ENCODE results near the gene FIGNL1.

Gene FIGNL1

GRCh38 chr7:50449881-50450589 lies at the start of gene FIGNL1:
TSS of gene FIGNL1 (minus strand) at chr7:50450350. CDS start at chr7:50447287, 3,063 bp downstream.
- DNase-seq = peak; percentile 87
- in situ Hi-C loops (cut with HindIII; ENCODE audit: low pct_ligation_motif_present, low pct_unique_long_range_greater_than_20kb, low sequenced_read_pairs) = no loop called here

- DNase-seq = no peak
- in situ Hi-C loops (cut with HindIII; ENCODE audit: low pct_ligation_motif_present, low pct_unique_long_range_greater_than_20kb, low sequenced_read_pairs) = no loop called here
These were observed 48.9 kb upstream of the FIGNL1 start for GRCh38 chr7:50499092-50499491.

- in situ Hi-C loops (cut with HindIII; ENCODE audit: low pct_ligation_motif_present, low pct_unique_long_range_greater_than_20kb, low sequenced_read_pairs) = no loop called here
- no peak for DNase-seq
These were observed 47.8 kb upstream of the FIGNL1 start for GRCh38 chr7:50497968-50498367.

- in situ Hi-C loops (cut with HindIII; ENCODE audit: low pct_ligation_motif_present, low pct_unique_long_range_greater_than_20kb, low sequenced_read_pairs) = no loop called here
- DNase-seq = no peak
These were observed 47.0 kb upstream of the FIGNL1 start for GRCh38 chr7:50497068-50497642.

GRCh38 chr7:50496569-50496968 lies 46.4 kb upstream of the FIGNL1 start:
- in situ Hi-C loops (cut with HindIII; ENCODE audit: low pct_ligation_motif_present, low pct_unique_long_range_greater_than_20kb, low sequenced_read_pairs) = no loop called here
- no peak for DNase-seq

- DNase-seq = no peak
- in situ Hi-C loops (cut with HindIII; ENCODE audit: low pct_ligation_motif_present, low pct_unique_long_range_greater_than_20kb, low sequenced_read_pairs) = no loop called here
These were observed 45.6 kb upstream of the FIGNL1 start for GRCh38 chr7:50495746-50496145.

- in situ Hi-C loops (cut with HindIII; ENCODE audit: low pct_ligation_motif_present, low pct_unique_long_range_greater_than_20kb, low sequenced_read_pairs) = no loop called here
- DNase-seq = no peak
These were observed 42.8 kb upstream of the FIGNL1 start for GRCh38 chr7:50492770-50493519.

GRCh38 chr7:50491943-50492342 lies 41.8 kb upstream of the FIGNL1 start:
- in situ Hi-C loops (cut with HindIII; ENCODE audit: low pct_ligation_motif_present, low pct_unique_long_range_greater_than_20kb, low sequenced_read_pairs) = no loop called here
- DNase-seq = no peak

GRCh38 chr7:50491209-50491608 lies 41.1 kb upstream of the FIGNL1 start:
- no peak for DNase-seq
- in situ Hi-C loops (cut with HindIII; ENCODE audit: low pct_ligation_motif_present, low pct_unique_long_range_greater_than_20kb, low sequenced_read_pairs) = no loop called here

- in situ Hi-C loops (cut with HindIII; ENCODE audit: low pct_ligation_motif_present, low pct_unique_long_range_greater_than_20kb, low sequenced_read_pairs) = no loop called here
- no peak for DNase-seq
These were observed 38.2 kb upstream of the FIGNL1 start for GRCh38 chr7:50488379-50488778.

GRCh38 chr7:50486512-50486911 lies 36.4 kb upstream of the FIGNL1 start:
- DNase-seq = no peak
- in situ Hi-C loops (cut with HindIII; ENCODE audit: low pct_ligation_motif_present, low pct_unique_long_range_greater_than_20kb, low sequenced_read_pairs) = no loop called here

GRCh38 chr7:50481867-50482266 lies 31.7 kb upstream of the FIGNL1 start:
- in situ Hi-C loops (cut with HindIII; ENCODE audit: low pct_ligation_motif_present, low pct_unique_long_range_greater_than_20kb, low sequenced_read_pairs) = no loop called here
- DNase-seq = no peak

- no peak for DNase-seq
- in situ Hi-C loops (cut with HindIII; ENCODE audit: low pct_ligation_motif_present, low pct_unique_long_range_greater_than_20kb, low sequenced_read_pairs) = no loop called here
These were observed 30.6 kb upstream of the FIGNL1 start for GRCh38 chr7:50480797-50481196.

- DNase-seq = no peak
- in situ Hi-C loops (cut with HindIII; ENCODE audit: low pct_ligation_motif_present, low pct_unique_long_range_greater_than_20kb, low sequenced_read_pairs) = no loop called here
These were observed 29.8 kb upstream of the FIGNL1 start for GRCh38 chr7:50479743-50480517.

GRCh38 chr7:50477640-50478039 lies 27.5 kb upstream of the FIGNL1 start:
- in situ Hi-C loops (cut with HindIII; ENCODE audit: low pct_ligation_motif_present, low pct_unique_long_range_greater_than_20kb, low sequenced_read_pairs) = no loop called here
- no peak for DNase-seq

- in situ Hi-C loops (cut with HindIII; ENCODE audit: low pct_ligation_motif_present, low pct_unique_long_range_greater_than_20kb, low sequenced_read_pairs) = no loop called here
- no peak for DNase-seq
These were observed 26.9 kb upstream of the FIGNL1 start for GRCh38 chr7:50476953-50477625.

GRCh38 chr7:50475340-50475739 lies 25.2 kb upstream of the FIGNL1 start:
- in situ Hi-C loops (cut with HindIII; ENCODE audit: low pct_ligation_motif_present, low pct_unique_long_range_greater_than_20kb, low sequenced_read_pairs) = no loop called here
- DNase-seq = no peak

- in situ Hi-C loops (cut with HindIII; ENCODE audit: low pct_ligation_motif_present, low pct_unique_long_range_greater_than_20kb, low sequenced_read_pairs) = no loop called here
- DNase-seq = no peak
These were observed 24.4 kb upstream of the FIGNL1 start for GRCh38 chr7:50474382-50475160.

Data from ACHN (cell line).